Stomach (tissue), 9 donors: ENCODE results near the gene ITGA6. TPM values are rescaled to one million over a fixed set of nuclear protein-coding genes. Genes with fewer than 3 reads are reported as not detected.

ENCODE experiments used
- DNase-seq, 2 donors: peaks; one replicate each; pipeline versions ENCODE4 v3.0.0 to v3.0.0-alpha.2; 2013 to 2019
- H3K27ac ChIP-seq, 5 donors: fragments of 200-600 bp in 4 of 5; sonication (generic) in 4 of 5; one replicate each; pipeline ENCODE4 v1.5.1; 2013 to 2019; ENCODE audit warnings: mild to moderate bottlenecking in 1 of 5, moderate library complexity in 1 of 5
- H3K27me3 ChIP-seq, 3 donors: fragments of 200-600 bp; sonication (generic); one replicate each; pipeline ENCODE4 v1.5.1; 2017 to 2019; ENCODE audit warnings: mixed run types in 1 of 3
- H3K36me3 ChIP-seq, 4 donors: fragments of 200-600 bp; sonication (generic); 1 replicate in 3 of 4; 2 replicates in 1 of 4; pipeline ENCODE4 v1.5.1; 2016 to 2019
- H3K4me1 ChIP-seq, 4 donors: fragments of 200-600 bp; sonication (generic); one replicate each; pipeline ENCODE4 v1.5.1; 2016 to 2019
- H3K4me3 ChIP-seq, 4 donors: fragments of 200-600 bp; sonication (generic) in 3 of 4; one replicate each; pipeline ENCODE4 v1.5.1; 2016 to 2019; ENCODE audit warnings: mild to moderate bottlenecking in 1 of 4
- H3K9me3 ChIP-seq, 4 donors: fragments of 200-600 bp; sonication (generic); one replicate each; pipeline ENCODE4 v1.5.1; 2016 to 2019
- EP300 ChIP-seq: sonication (generic); formaldehyde crosslinking; IDR thresholded peaks from one replicate; pipeline ENCODE4 v1.6.1; 2017; ENCODE audit warnings: antibody characterized with exemption
- POLR2A ChIP-seq, 4 donors: fragments of 450-650 bp; IDR thresholded peaks; one replicate each; pipeline ENCODE4 v1.6.1; 2016; ENCODE audit warnings: antibody characterized with exemption in 4 of 4, control low read depth in 2 of 4, mild to moderate bottlenecking in 1 of 4, moderate library complexity in 1 of 4
- POLR2AphosphoS5 ChIP-seq, 3 donors: sonication (generic); formaldehyde crosslinking; IDR thresholded peaks; one replicate each; pipeline ENCODE4 v1.6.1; 2016; ENCODE audit warnings: antibody characterized with exemption in 3 of 3
- WGBS, 5 donors: extraction: QIAGEN DNeasy Blood & Tissue Kit in 3 of 5; methylation state at CpG; one replicate each; pipeline versions ENCODE4 v1.1.5 to v1.1.7; 2013 to 2018; 5-methylcytosine and 5-hydroxymethylcytosine counted together
- intact Hi-C: fragments of 100-400 bp; cut with DNase I; formaldehyde crosslinking; loops from one replicate; pipeline ENCODE4 v1.15.1; 2023; ENCODE audit warnings: low total_unique reads
- polyA plus RNA-seq, 3 donors: library from polyadenylated mRNA; stranded (reverse); fragments of 200-250 nt; gene quantifications; one replicate each; pipeline ENCODE4 v1.2.3, GENCODE V29; 2013
- total RNA-seq, 5 donors: library from RNA; depleted of rRNA; stranded (reverse); fragments of >200 nt; gene quantifications; one replicate each; pipeline versions ENCODE4 v1.1.0 to v1.2.3, GENCODE V29; 2014 to 2016
- TF ChIP-seq, protein P1 (sequence below), 7 experiments: fragments of 450-650 bp in 4 of 7; fragments of 200-600 bp in 3 of 7; sonication (generic) in 3 of 7; IDR thresholded peaks; one replicate each; pipeline ENCODE4 v1.5.1; 2016 to 2019; ENCODE audit warnings: antibody characterized with exemption in 7 of 7, control low read depth in 2 of 7, mild to moderate bottlenecking in 1 of 7
- donor health status: healthy with polysubstance abuse.
- donor health status: Bipolar disorder and iron deficiency.
- donor health status: healthy.

The ITGA6 gene
- total and polyA plus RNA-seq, 8 donors = 10.7 to 391 (median 55.4) TPM

DNA sequence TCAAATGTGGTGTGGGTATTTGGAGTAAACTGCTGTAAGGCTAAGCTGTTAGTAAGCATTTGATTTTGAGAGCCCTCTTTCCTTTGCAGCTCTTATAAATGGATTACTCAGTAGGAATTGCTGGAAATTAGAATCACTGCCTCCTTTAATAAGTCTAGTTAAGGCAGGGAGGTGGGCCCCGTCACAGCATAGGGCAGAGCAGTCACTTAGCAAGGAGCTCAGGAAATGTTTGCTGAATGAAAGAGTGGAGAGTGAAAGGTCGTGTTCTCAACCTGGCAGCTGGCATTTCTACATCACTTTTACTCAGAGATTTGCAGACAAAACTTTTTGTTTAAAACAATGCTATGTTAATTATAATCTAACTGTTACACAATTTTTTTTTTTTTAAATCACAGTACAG, 25.5 kb downstream of the ITGA6 start:
- TF ChIP-seq POLR2AphosphoS5 (IDR thresholded peaks at IDR 0.05) = no peak
- TF ChIP-seq EP300 = no peak
- TF ChIP-seq POLR2A (IDR thresholded peaks at IDR 0.05) = no peak
- TF ChIP-seq, protein P1, sequence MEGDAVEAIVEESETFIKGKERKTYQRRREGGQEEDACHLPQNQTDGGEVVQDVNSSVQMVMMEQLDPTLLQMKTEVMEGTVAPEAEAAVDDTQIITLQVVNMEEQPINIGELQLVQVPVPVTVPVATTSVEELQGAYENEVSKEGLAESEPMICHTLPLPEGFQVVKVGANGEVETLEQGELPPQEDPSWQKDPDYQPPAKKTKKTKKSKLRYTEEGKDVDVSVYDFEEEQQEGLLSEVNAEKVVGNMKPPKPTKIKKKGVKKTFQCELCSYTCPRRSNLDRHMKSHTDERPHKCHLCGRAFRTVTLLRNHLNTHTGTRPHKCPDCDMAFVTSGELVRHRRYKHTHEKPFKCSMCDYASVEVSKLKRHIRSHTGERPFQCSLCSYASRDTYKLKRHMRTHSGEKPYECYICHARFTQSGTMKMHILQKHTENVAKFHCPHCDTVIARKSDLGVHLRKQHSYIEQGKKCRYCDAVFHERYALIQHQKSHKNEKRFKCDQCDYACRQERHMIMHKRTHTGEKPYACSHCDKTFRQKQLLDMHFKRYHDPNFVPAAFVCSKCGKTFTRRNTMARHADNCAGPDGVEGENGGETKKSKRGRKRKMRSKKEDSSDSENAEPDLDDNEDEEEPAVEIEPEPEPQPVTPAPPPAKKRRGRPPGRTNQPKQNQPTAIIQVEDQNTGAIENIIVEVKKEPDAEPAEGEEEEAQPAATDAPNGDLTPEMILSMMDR (IDR thresholded peaks at IDR 0.05) = no peak
- Histone ChIP-seq H3K4me1 (peaks cover 15 to 69% (median 64%) of the 10 kb centered on the region in 4 donors), H3K27me3 (no peaks in the 10 kb centered on the region), H3K27ac (peak overlapping the region in 2 of 5 donors; percentile 44 to 50), H3K36me3 (no peaks in the 10 kb centered on the region), H3K9me3 (no peaks in the 10 kb centered on the region), H3K4me3 (no peak overlapping the region)
- peak in 1 of 2 donors; percentile 33 for DNase-seq
- WGBS, 5 donors = 26 to 66% (median 31%) methylated on average over 2 of the region's 2 CpGs
- intact Hi-C loops = no loop called here

DNA sequence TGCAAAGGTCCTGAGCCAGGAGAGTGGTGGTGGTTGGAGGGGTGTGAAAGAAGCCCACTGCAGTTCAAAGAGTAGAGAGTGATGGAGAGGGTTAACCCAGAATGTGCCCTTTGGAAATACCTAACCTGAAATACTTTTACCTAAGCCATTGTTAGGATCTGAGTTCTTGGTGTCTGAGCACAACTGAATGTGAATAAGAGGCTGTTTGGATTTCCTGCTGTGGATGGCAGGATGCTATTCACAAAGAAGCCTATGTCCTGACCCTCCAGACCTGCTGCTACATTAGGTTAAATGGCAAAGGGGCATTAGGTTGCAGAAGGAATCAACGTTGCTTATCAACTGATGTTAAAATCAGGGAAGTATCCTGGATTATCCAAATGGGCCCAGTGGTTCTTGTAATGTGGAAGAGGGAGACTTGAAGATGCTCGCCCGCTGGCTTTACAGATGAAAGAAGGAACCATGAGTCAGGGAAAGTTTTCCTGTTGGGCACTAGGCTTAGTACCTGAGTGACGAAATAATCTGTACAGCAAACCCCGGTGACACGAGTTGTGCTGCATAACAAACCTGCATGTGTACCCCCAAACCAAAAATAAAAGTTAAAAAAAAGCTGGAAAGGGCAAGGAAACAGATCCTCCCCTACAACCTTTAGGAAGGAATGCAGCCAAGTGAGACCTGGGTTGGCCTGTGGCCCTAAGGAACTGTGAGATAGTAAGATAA, 27.2 kb downstream of the ITGA6 start:
- H3K9me3 ChIP-seq = no peaks in the 10 kb centered on the region
- no peaks in the 10 kb centered on the region for H3K36me3 ChIP-seq
- H3K4me1 ChIP-seq = peaks cover 15 to 71% (median 54%) of the 10 kb centered on the region in 4 donors
- no peak for DNase-seq
- no peaks in the 10 kb centered on the region for H3K27me3 ChIP-seq
- intact Hi-C loops = no loop called here
- WGBS, 5 donors = 39 to 54% (median 44%) methylated on average over 6 of the region's 6 CpGs
- no peak overlapping the region for H3K4me3 ChIP-seq
- H3K27ac ChIP-seq = peak overlapping the region; percentile 20 to 65 (median 54)
- TF ChIP-seq, protein P1 (IDR thresholded peaks at IDR 0.05) = no peak
- no peak for TF ChIP-seq EP300
- no peak for TF ChIP-seq POLR2AphosphoS5 (IDR thresholded peaks at IDR 0.05)
- no peak for TF ChIP-seq POLR2A (IDR thresholded peaks at IDR 0.05)

DNA sequence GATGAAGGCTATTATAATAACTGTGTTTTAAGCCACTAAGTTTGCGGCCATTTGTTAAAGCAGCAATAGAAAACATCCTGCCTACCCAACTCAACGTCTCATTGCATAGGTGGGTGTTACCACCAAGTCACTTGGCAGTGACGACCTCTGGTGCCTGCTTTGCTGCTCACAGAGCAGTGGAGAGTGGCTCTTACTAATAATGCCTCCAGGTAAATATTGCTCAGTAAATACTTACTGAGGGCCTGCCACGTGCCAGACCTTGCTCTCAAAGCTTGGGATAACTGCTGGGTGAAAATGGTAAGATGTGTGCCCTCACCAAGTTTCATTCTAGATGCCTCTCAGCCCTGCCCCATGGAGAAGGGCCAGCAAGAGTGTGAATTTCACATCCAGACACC, 27.7 kb downstream of the ITGA6 start:
- DNase-seq = peak; percentile 65 to 81
- no peaks in the 10 kb centered on the region for H3K9me3 ChIP-seq
- no peak overlapping the region for H3K4me3 ChIP-seq
- H3K27me3 ChIP-seq = no peaks in the 10 kb centered on the region
- H3K4me1 ChIP-seq = peaks cover 15 to 74% (median 54%) of the 10 kb centered on the region in 4 donors
- TF ChIP-seq EP300 (no peak), POLR2AphosphoS5 (IDR thresholded peaks at IDR 0.05) (peak in 1 of 3 donors; percentile 52), POLR2A (IDR thresholded peaks at IDR 0.05) (no peak)
- TF ChIP-seq, protein P1 (IDR thresholded peaks at IDR 0.05) = peak in 1 of 7 experiments; percentile 18
- no peaks in the 10 kb centered on the region for H3K36me3 ChIP-seq
- WGBS, 5 donors = 18 to 35% (median 25%) methylated on average over 4 of the region's 4 CpGs
- intact Hi-C loops = no loop called here
- peak overlapping the region; percentile 20 to 65 (median 54) for H3K27ac ChIP-seq

DNA sequence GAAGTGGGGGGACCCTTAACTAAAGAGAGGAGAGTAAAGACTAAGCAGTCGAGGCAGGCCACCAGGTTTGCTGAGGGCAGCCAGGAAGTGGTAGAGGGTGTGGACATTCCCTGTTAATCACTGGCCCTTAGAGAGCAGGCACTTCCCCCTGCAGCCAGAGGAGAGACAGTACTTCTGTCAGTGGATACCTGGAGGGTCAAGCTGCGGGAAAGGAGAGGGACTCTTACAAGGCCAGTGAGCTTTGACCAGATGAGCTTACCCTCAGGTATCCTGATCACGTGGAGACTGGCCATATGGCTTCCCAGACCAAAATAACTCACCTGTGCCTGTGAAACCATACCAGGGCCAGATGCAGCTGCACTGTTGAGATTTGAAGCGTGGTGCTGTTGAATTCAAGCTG, 28.6 kb downstream of the ITGA6 start:
- Histone ChIP-seq H3K36me3 (no peaks in the 10 kb centered on the region), H3K4me3 (no peak overlapping the region), H3K27me3 (no peaks in the 10 kb centered on the region), H3K27ac (peak overlapping the region; percentile 20 to 65 (median 54)), H3K9me3 (no peaks in the 10 kb centered on the region), H3K4me1 (peaks cover 16 to 77% (median 59%) of the 10 kb centered on the region in 4 donors)
- WGBS, 5 donors = 34 to 53% (median 46%) methylated on average over 2 to 4 of the region's 4 CpGs
- DNase-seq = peak in 1 of 2 donors; percentile 62
- TF ChIP-seq EP300 (no peak), POLR2AphosphoS5 (IDR thresholded peaks at IDR 0.05) (no peak), POLR2A (IDR thresholded peaks at IDR 0.05) (no peak)
- TF ChIP-seq, protein P1 (IDR thresholded peaks at IDR 0.05) = no peak
- intact Hi-C loops = no loop called here
